Measurements from ENCODE around the gene SMIM45.

The SMIM45 gene

DNA sequence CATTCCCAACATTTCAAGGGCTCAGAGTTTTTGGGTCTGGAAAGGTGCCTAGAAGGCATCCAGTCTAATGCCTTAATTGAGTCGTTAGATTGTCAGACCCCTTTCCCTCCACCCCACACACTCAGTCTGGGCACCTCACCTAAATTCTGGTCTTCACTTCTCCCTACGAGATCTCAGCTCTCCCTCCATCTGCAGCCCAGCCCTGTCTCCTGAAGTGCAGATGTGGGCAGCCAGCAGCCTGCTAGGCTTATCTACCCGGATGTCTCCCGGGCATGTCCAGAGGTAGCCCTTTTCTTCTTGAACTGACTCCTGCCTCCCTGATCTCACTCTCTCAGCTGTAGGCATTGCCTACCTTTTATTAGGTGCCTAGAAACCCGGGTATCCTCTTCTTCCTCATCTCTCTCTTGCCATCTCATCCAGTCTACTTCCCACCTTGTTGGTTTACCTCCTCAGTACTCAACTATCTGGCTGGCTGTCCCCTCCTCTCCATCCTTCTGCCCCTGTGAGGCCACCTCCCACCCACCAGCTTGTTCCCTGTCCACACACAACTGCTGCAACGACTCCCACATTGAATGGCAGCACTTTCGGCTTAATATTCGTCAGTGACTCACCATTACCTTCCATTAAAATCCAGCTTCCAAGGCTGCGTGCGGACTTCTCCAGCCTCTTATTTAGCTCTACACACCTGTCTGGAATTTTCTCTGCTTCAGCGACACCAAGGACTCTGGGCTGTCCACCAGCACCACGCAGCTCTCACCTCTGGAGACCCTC lies 23.5 kb downstream of the SMIM45 start:
- H3K4me2 ChIP-seq (ENCODE audit: low read length), result peak overlapping the region; percentile 88
- H3K4me3 ChIP-seq (ENCODE audit: low read length), result peak overlapping the region; percentile 89

DNA sequence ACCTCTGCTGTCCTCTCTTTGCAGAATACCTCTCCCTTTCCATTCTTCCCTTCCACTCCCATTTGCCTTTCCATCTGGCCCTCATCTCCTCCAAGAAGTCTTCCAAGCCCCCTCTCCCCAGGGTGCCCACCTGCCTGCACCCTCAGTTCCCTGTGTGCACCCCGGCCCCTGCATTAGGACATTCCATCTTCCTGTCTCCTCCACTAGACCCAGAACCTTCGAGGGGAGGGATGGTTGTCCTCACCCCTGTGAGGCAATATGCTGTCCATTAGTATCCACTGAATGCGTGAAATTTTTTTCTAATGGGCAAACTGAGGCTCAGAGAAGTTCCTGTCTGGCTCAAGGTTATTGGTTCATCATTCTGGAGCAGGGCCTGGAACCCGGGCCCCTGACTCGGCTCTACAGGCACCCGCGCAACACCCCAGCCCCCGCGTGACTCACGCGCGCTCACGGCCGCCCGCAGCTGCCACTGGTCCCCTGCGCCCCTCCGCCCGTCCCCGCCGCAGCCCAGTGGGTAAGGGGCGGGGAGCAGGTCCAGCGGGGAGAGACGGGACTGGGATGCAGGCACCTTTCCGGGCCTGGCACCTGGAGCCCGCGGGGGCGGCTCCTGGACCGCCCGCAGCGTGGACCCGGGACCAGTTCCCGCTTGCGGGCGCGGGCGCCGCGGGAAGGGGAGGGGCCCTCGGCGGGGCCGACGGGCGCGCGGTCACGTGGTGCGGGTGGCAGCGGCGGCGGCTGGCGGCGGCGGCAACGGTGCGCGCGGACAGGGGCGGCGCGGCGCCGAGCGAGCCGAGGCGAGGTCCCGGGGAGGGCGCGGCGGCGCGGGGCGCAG lies 24.3 kb downstream of the SMIM45 start:
- peak overlapping the region; percentile 96 for H3K4me3 ChIP-seq (ENCODE audit: low read length)
- no peak overlapping the region for H3K27ac ChIP-seq (ENCODE audit: low read length)
- H3K36me3 ChIP-seq (replicated peaks; ENCODE audit: low read depth, low read length), result peaks cover 12% of the 10 kb centered on the region
- H3K4me2 ChIP-seq (ENCODE audit: low read length), result peak overlapping the region; percentile 88
- peaks cover 11% of the 10 kb centered on the region; the same call in 1 of the 2 replicates for H3K27me3 ChIP-seq (ENCODE audit: low read depth, low read length)
- H3K9me3 ChIP-seq (ENCODE audit: insufficient read depth, low read length), result no peaks in the 10 kb centered on the region
- peak overlapping the region; percentile 77 for H2AFZ ChIP-seq (ENCODE audit: low read depth, low read length)
- H3K9ac ChIP-seq (ENCODE audit: low read length), result peak overlapping the region; percentile 80
- peaks cover 55% of the 10 kb centered on the region for H3K4me1 ChIP-seq (ENCODE audit: low read length)
- TF ChIP-seq, protein P1, sequence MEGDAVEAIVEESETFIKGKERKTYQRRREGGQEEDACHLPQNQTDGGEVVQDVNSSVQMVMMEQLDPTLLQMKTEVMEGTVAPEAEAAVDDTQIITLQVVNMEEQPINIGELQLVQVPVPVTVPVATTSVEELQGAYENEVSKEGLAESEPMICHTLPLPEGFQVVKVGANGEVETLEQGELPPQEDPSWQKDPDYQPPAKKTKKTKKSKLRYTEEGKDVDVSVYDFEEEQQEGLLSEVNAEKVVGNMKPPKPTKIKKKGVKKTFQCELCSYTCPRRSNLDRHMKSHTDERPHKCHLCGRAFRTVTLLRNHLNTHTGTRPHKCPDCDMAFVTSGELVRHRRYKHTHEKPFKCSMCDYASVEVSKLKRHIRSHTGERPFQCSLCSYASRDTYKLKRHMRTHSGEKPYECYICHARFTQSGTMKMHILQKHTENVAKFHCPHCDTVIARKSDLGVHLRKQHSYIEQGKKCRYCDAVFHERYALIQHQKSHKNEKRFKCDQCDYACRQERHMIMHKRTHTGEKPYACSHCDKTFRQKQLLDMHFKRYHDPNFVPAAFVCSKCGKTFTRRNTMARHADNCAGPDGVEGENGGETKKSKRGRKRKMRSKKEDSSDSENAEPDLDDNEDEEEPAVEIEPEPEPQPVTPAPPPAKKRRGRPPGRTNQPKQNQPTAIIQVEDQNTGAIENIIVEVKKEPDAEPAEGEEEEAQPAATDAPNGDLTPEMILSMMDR (IDR thresholded peaks at IDR 0.05; ENCODE audit: low read depth, low read length), result no peak
- TF ChIP-seq EZH2phosphoT487 (IDR thresholded peaks at IDR 0.05; ENCODE audit: low read depth), result no peak
- no peaks in the 10 kb centered on the region for H4K20me1 ChIP-seq (ENCODE audit: insufficient read depth, low read length)
- peaks cover 35% of the 10 kb centered on the region for H3K79me2 ChIP-seq (ENCODE audit: low read length)

More for the DNA sequence above, 23.5 kb downstream of the SMIM45 start:
- no peak overlapping the region for H3K27ac ChIP-seq (ENCODE audit: low read length)
- peaks cover 27% of the 10 kb centered on the region for H3K79me2 ChIP-seq (ENCODE audit: low read length)
- H3K9ac ChIP-seq (ENCODE audit: low read length), result peak overlapping the region; percentile 80; the same call in 1 of the 2 replicates
- no peak overlapping the region for H2AFZ ChIP-seq (ENCODE audit: low read depth, low read length)
- no peaks in the 10 kb centered on the region for H4K20me1 ChIP-seq (ENCODE audit: insufficient read depth, low read length)
- H3K9me3 ChIP-seq (ENCODE audit: insufficient read depth, low read length), result no peaks in the 10 kb centered on the region
- TF ChIP-seq, protein P1 (IDR thresholded peaks at IDR 0.05; ENCODE audit: low read depth, low read length), result no peak
- no peak for TF ChIP-seq EZH2phosphoT487 (IDR thresholded peaks at IDR 0.05; ENCODE audit: low read depth)
- H3K4me1 ChIP-seq (ENCODE audit: low read length), result peaks cover 50% of the 10 kb centered on the region
- peaks cover 4% of the 10 kb centered on the region for H3K36me3 ChIP-seq (replicated peaks; ENCODE audit: low read depth, low read length)
- peaks cover 11% of the 10 kb centered on the region; the same call in 1 of the 2 replicates for H3K27me3 ChIP-seq (ENCODE audit: low read depth, low read length)

DNA sequence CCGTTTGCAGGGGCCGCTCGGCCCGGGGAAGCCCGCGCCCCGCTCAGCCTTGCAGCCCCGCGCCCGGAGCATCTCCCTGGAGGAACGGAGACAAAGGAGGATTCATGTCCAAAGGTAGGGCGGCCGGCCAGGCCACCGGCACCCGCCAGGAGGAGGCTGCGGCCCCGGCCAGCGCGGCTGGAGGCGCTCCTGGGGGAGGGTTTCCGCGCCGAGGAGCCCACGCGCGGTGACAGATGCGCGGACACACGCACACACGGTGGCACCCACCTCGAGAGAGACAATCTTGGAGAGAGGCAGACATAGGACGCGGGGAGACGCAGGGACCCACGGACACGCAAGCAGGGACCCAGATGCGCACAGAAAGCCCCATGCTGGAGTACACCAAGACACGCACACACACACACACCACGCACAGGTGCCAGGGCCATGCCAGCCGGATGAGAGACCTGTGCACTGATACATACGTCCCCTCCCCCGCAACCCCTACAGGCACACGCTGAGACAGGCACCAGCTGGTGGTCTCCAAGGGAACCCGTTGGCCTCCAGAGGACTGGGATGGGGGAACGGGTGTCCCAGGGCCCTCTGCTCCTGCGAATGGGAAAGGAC lies 25.1 kb downstream of the SMIM45 start:
- Histone ChIP-seq H3K9ac (ENCODE audit: low read length) (peak overlapping the region; percentile 83), H3K79me2 (ENCODE audit: low read length) (peaks cover 41% of the 10 kb centered on the region), H3K27me3 (ENCODE audit: low read depth, low read length) (peaks cover 11% of the 10 kb centered on the region; the same call in 1 of the 2 replicates), H3K4me1 (ENCODE audit: low read length) (peaks cover 55% of the 10 kb centered on the region), H4K20me1 (ENCODE audit: insufficient read depth, low read length) (no peaks in the 10 kb centered on the region), H3K9me3 (ENCODE audit: insufficient read depth, low read length) (no peaks in the 10 kb centered on the region), H3K4me2 (ENCODE audit: low read length) (peak overlapping the region; percentile 100), H2AFZ (ENCODE audit: low read depth, low read length) (peak overlapping the region; percentile 75; the same call in 1 of the 2 replicates), H3K4me3 (ENCODE audit: low read length) (peak overlapping the region; percentile 96), H3K36me3 (replicated peaks; ENCODE audit: low read depth, low read length) (peaks cover 20% of the 10 kb centered on the region), H3K27ac (ENCODE audit: low read length) (no peak overlapping the region)
- TF ChIP-seq, protein P1 (IDR thresholded peaks at IDR 0.05; ENCODE audit: low read depth, low read length), result no peak
- no peak for TF ChIP-seq EZH2phosphoT487 (IDR thresholded peaks at IDR 0.05; ENCODE audit: low read depth)
